ENCODE measurements around the gene NLK. TPM values are rescaled to one million over a fixed set of nuclear protein-coding genes. Genes with fewer than 3 reads are reported as not detected.
"Not testable (repeated sequence)": the region's sequence is repeated elsewhere in the genome, so short reads cannot be mapped to it uniquely, and the experiment has no call there.

Gene NLK
- total RNA-seq, 1 experiment from 2014 or later = 31.8 TPM

- TF ChIP-seq CTCF (conservative IDR thresholded peaks at IDR 0.05) = no peak
- peaks cover 4% of the 10 kb centered on the region; the same call in 1 of the 2 replicates for H3K79me2 ChIP-seq (ENCODE audit: insufficient read depth, low read length)
- no peak overlapping the region for H2BK15ac ChIP-seq (ENCODE audit: low read depth, low read length)
- H4K91ac ChIP-seq (ENCODE audit: insufficient read length, low read depth, low read length) = no peak overlapping the region
- no peak overlapping the region for H3K56ac ChIP-seq (ENCODE audit: insufficient read length, low read depth, low read length)
- no peaks in the 10 kb centered on the region for H4K20me1 ChIP-seq (ENCODE audit: control insufficient read depth, insufficient read depth, insufficient read length)
- no peak overlapping the region for H2BK12ac ChIP-seq (ENCODE audit: insufficient read length, low read depth, low read length)
- no peaks in the 10 kb centered on the region for H3K79me1 ChIP-seq (ENCODE audit: insufficient read depth, low read depth, low read length, poor library complexity, severe bottlenecking)
- H2AFZ ChIP-seq (ENCODE audit: low read length) = no peak overlapping the region
- H3K4me1 Mint-ChIP-seq = peaks cover 25 to 30% of the 10 kb centered on the region in 2 experiments
- no peaks in the 10 kb centered on the region for H3K9me3 ChIP-seq (ENCODE audit: control insufficient read depth, low read depth, low read length)
- no peak overlapping the region for H2BK20ac ChIP-seq (ENCODE audit: low read depth, low read length, poor library complexity, severe bottlenecking)
- H3K14ac ChIP-seq (ENCODE audit: insufficient read depth, low read length) = no peak overlapping the region
- no peak overlapping the region for H3K23ac ChIP-seq (ENCODE audit: insufficient read length, low read depth, low read length)
- H2BK120ac ChIP-seq (ENCODE audit: low read depth, low read length, poor library complexity, severe bottlenecking) = no peak overlapping the region
- H3K4me2 ChIP-seq (ENCODE audit: insufficient read depth, insufficient read length, low read length) = no peak overlapping the region
- WGBS (ENCODE audit: extremely low coverage, insufficient read length, low lambda C conversion rate) = no CpG with 5 or more reads among the region's 2 CpGs
- peaks cover 0 to 5% (median 0%) of the 10 kb centered on the region in 3 experiments; a peak in 2 of 7 replicates for H3K36me3 Mint-ChIP-seq (ENCODE audit: insufficient read depth in 1 of 3, low read depth in 3 of 3)
- no peaks in the 10 kb centered on the region for H3K27me3 ChIP-seq (ENCODE audit: insufficient read depth, low read length)
- no peak overlapping the region for H4K5ac ChIP-seq (ENCODE audit: insufficient read length, low read depth, low read length)
- no peak overlapping the region for H2AK5ac ChIP-seq (ENCODE audit: insufficient read length, low read length)
- H3K18ac ChIP-seq (ENCODE audit: insufficient read length, low read depth, low read length) = no peak overlapping the region
- H3K9ac ChIP-seq (ENCODE audit: extremely low read depth, insufficient read length, low read length) = no peak overlapping the region
- no peak overlapping the region for H2BK5ac ChIP-seq (ENCODE audit: insufficient read length, low read length)
- H3K4me3 Mint-ChIP-seq = no peak overlapping the region
- DNase-seq = no peak
- H3K4ac ChIP-seq (ENCODE audit: low read depth, low read length) = no peak overlapping the region
- no peak overlapping the region for H3K27ac Mint-ChIP-seq
- H3K4me1 ChIP-seq (ENCODE audit: insufficient read depth, low read length) = peaks cover 6% of the 10 kb centered on the region
- H3T11ph ChIP-seq (ENCODE audit: low read length) = no peak overlapping the region
- peaks cover 0 to 3% of the 10 kb centered on the region in 2 experiments; a peak in 1 of 5 replicates for H3K9me3 Mint-ChIP-seq
- no peaks in the 10 kb centered on the region for H3K27me3 Mint-ChIP-seq (ENCODE audit: low read depth)
- H3K23me2 ChIP-seq (ENCODE audit: insufficient read length, low read depth, low read length, poor library complexity, severe bottlenecking) = no peaks in the 10 kb centered on the region
- H4K8ac ChIP-seq (replicated peaks; ENCODE audit: insufficient read length, low read depth, low read length) = no peak overlapping the region
- no peak overlapping the region for H3K27ac ChIP-seq (ENCODE audit: insufficient read length, low read depth, low read length)
These were observed 55.4 kb downstream of the NLK start for GRCh38 chr17:28097901-28098300.

DNA sequence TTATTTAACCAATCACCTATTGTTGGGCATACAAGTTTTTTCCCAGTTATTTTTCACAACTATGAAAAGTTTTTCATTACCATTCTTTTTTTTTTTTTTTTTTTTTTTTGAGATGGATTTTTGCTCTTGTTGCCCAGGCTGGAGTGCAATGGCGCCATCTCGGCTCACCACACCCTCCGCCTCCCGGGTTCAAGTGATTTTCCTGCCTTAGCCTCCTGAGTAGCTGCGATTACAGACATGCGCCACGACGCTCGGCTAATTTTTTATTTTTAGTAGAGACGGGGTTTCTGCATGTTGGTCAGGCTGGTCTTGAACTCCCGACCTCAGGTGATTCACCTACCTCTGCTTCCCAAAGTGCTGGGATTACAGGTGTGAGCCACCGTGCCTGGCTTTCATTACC is 56.1 kb downstream of the NLK start:
- H3K9ac ChIP-seq (ENCODE audit: extremely low read depth, insufficient read length, low read length); H3K9me3 Mint-ChIP-seq; H3K14ac ChIP-seq (ENCODE audit: insufficient read depth, low read length); H3K79me2 ChIP-seq (ENCODE audit: insufficient read depth, low read length); H2AK5ac ChIP-seq (ENCODE audit: insufficient read length, low read length); H3K4ac ChIP-seq (ENCODE audit: low read depth, low read length); H3K4me2 ChIP-seq (ENCODE audit: insufficient read depth, insufficient read length, low read length); H2BK20ac ChIP-seq (ENCODE audit: low read depth, low read length, poor library complexity, severe bottlenecking); H3K27ac ChIP-seq (ENCODE audit: insufficient read length, low read depth, low read length); H2BK12ac ChIP-seq (ENCODE audit: insufficient read length, low read depth, low read length); H3T11ph ChIP-seq (ENCODE audit: low read length); DNase-seq; H4K91ac ChIP-seq (ENCODE audit: insufficient read length, low read depth, low read length); H3K27me3 ChIP-seq (ENCODE audit: insufficient read depth, low read length); H2BK5ac ChIP-seq (ENCODE audit: insufficient read length, low read length); H3K23ac ChIP-seq (ENCODE audit: insufficient read length, low read depth, low read length); H3K27me3 Mint-ChIP-seq (ENCODE audit: low read depth); H4K5ac ChIP-seq (ENCODE audit: insufficient read length, low read depth, low read length); H3K4me1 ChIP-seq (ENCODE audit: insufficient read depth, low read length); H3K79me1 ChIP-seq (ENCODE audit: insufficient read depth, low read depth, low read length, poor library complexity, severe bottlenecking); H3K23me2 ChIP-seq (ENCODE audit: insufficient read length, low read depth, low read length, poor library complexity, severe bottlenecking); H2BK15ac ChIP-seq (ENCODE audit: low read depth, low read length); H3K36me3 Mint-ChIP-seq (ENCODE audit: insufficient read depth in 1 of 3, low read depth in 3 of 3); H2AFZ ChIP-seq (ENCODE audit: low read length); H3K4me3 Mint-ChIP-seq; H3K27ac Mint-ChIP-seq; H3K18ac ChIP-seq (ENCODE audit: insufficient read length, low read depth, low read length); H3K56ac ChIP-seq (ENCODE audit: insufficient read length, low read depth, low read length); H4K20me1 ChIP-seq (ENCODE audit: control insufficient read depth, insufficient read depth, insufficient read length); H4K8ac ChIP-seq (replicated peaks; ENCODE audit: insufficient read length, low read depth, low read length); H3K9me3 ChIP-seq (ENCODE audit: control insufficient read depth, low read depth, low read length); H2BK120ac ChIP-seq (ENCODE audit: low read depth, low read length, poor library complexity, severe bottlenecking): not testable (repeated sequence)
- peaks cover 21 to 24% of the 10 kb centered on the region in 2 experiments for H3K4me1 Mint-ChIP-seq
- no CpG with 5 or more reads among the region's 12 CpGs for WGBS (ENCODE audit: extremely low coverage, insufficient read length, low lambda C conversion rate)

All from H9 (cell line).